NCI-H2107 treated with DMSO at 0.1 percent for 48 hours (cell line): ENCODE results near the gene EPHA2.

Source experiments
- DNase-seq: peaks from one replicate; lab custom pipeline; 2025; ENCODE audit not compliant: unreplicated experiment; lab: John Stamatoyannopoulos, UW

Gene EPHA2

GRCh38 chr1:16138772-16139221 lies 17.1 kb downstream of the EPHA2 start:
- no peak for DNase-seq

- no peak for DNase-seq
Observed at GRCh38 chr1:16137890-16138467, 17.9 kb downstream of the EPHA2 start.

- no peak for DNase-seq
Observed at GRCh38 chr1:16135501-16135900, 20.4 kb downstream of the EPHA2 start.

GRCh38 chr1:16134906-16135305 lies 21.0 kb downstream of the EPHA2 start:
- no peak for DNase-seq

GRCh38 chr1:16134066-16134801 lies 21.6 kb downstream of the EPHA2 start:
- no peak for DNase-seq

- no peak for DNase-seq
Observed at GRCh38 chr1:16133007-16133961, 22.6 kb downstream of the EPHA2 start.

GRCh38 chr1:16132325-16132785 lies 23.5 kb downstream of the EPHA2 start:
- DNase-seq = no peak

- no peak for DNase-seq
Observed at GRCh38 chr1:16131636-16132324, 24.1 kb downstream of the EPHA2 start.

GRCh38 chr1:16130827-16131226 lies 25.0 kb downstream of the EPHA2 start:
- no peak for DNase-seq

- DNase-seq = no peak
Observed at GRCh38 chr1:16129921-16130543, 25.8 kb downstream of the EPHA2 start.

GRCh38 chr1:16129316-16129715 lies 26.6 kb downstream of the EPHA2 start:
- no peak for DNase-seq

- no peak for DNase-seq
Observed at GRCh38 chr1:16128338-16128741, 27.5 kb downstream of the EPHA2 start.

- DNase-seq = no peak
Observed at GRCh38 chr1:16127676-16128337, 28.1 kb downstream of the EPHA2 start.

- DNase-seq = no peak
Observed at GRCh38 chr1:16126743-16127515, 28.9 kb downstream of the EPHA2 start.

- DNase-seq = no peak
Observed at GRCh38 chr1:16126160-16126559, 29.7 kb downstream of the EPHA2 start.

- no peak for DNase-seq
Observed at GRCh38 chr1:16125483-16125882, 30.4 kb downstream of the EPHA2 start.

- no peak for DNase-seq
Observed at GRCh38 chr1:16125088-16125470, 30.8 kb downstream of the EPHA2 start.

- no peak for DNase-seq
Observed at GRCh38 chr1:16124377-16125087, 31.3 kb downstream of the EPHA2 start.

GRCh38 chr1:16122916-16123315 lies 33.0 kb downstream of the EPHA2 start:
- peak; percentile 81 for DNase-seq
